ACC112 (cell line): ENCODE data around the gene AOX1.
A peak's percentile ranks its signal among the peaks of the same experiment; 100 is the strongest.

Source experiments
- H2AFZ ChIP-seq: fragments of 200-600 bp; sonication (generic); one replicate; pipeline ENCODE4 v1.6.0; 2017; ENCODE audit warnings: antibody characterized with exemption, low read length; ENCODE audit not compliant: unreplicated experiment
- H3K27ac ChIP-seq: fragments of 200-600 bp; sonication (generic); 2 replicates; pipeline ENCODE4 v1.5.1; 2014; ENCODE audit warnings: low read depth, mild to moderate bottlenecking, antibody characterized with exemption, low read length, moderate library complexity
- H3K27me3 ChIP-seq: fragments of 200-600 bp; sonication (generic); 2 replicates; pipeline ENCODE4 v1.6.1; 2014; ENCODE audit warnings: mild to moderate bottlenecking, antibody characterized with exemption, low read length, moderate library complexity, mixed read lengths; ENCODE audit not compliant: insufficient read depth
- H3K36me3 ChIP-seq: fragments of 200-600 bp; sonication (generic); 2 replicates; pipeline ENCODE4 v1.6.1; 2016; ENCODE audit warnings: mild to moderate bottlenecking, antibody characterized with exemption, low read length, moderate library complexity, mixed read lengths; ENCODE audit not compliant: insufficient read depth
- H3K4me1 ChIP-seq: fragments of 200-600 bp; sonication (generic); one replicate; pipeline ENCODE4 v1.6.1; 2016; ENCODE audit warnings: low read length, mixed read lengths; ENCODE audit not compliant: insufficient read depth, unreplicated experiment, control insufficient read depth
- H3K4me3 ChIP-seq: fragments of 200-600 bp; sonication (generic); 2 replicates; pipeline ENCODE4 v1.5.1; 2014; ENCODE audit warnings: mild to moderate bottlenecking, low read depth, low read length
- H3K79me2 ChIP-seq: fragments of 200-600 bp; sonication (generic); one replicate; pipeline ENCODE4 v1.6.0; 2016; ENCODE audit warnings: low read length; ENCODE audit not compliant: control insufficient read depth, unreplicated experiment, insufficient read depth

AOX1 gene

GRCh38 chr2:200698217-200698616 lies 112.4 kb downstream of the AOX1 start:
- no peaks in the 10 kb centered on the region for H3K27me3 ChIP-seq
- no peak overlapping the region for H2AFZ ChIP-seq
- no peaks in the 10 kb centered on the region for H3K36me3 ChIP-seq
- H3K4me1 ChIP-seq = peaks cover 6% of the 10 kb centered on the region
- H3K79me2 ChIP-seq = no peaks in the 10 kb centered on the region
- H3K27ac ChIP-seq = no peak overlapping the region
- H3K4me3 ChIP-seq = no peak overlapping the region

- Histone ChIP-seq H3K27ac (no peak overlapping the region), H3K27me3 (no peaks in the 10 kb centered on the region), H2AFZ (no peak overlapping the region), H3K79me2 (no peaks in the 10 kb centered on the region), H3K4me3 (no peak overlapping the region), H3K4me1 (peaks cover under 1% of the 10 kb centered on the region), H3K36me3 (no peaks in the 10 kb centered on the region)
Observed at GRCh38 chr2:200699310-200699709, 113.5 kb downstream of the AOX1 start.

GRCh38 chr2:200700856-200701255 lies 115.0 kb downstream of the AOX1 start:
- no peaks in the 10 kb centered on the region for H3K4me1 ChIP-seq

GRCh38 chr2:200702044-200702443 lies 116.2 kb downstream of the AOX1 start:
- Histone ChIP-seq H3K36me3 (no peaks in the 10 kb centered on the region), H3K27ac (no peak overlapping the region), H3K79me2 (no peaks in the 10 kb centered on the region), H2AFZ (no peak overlapping the region), H3K4me1 (no peaks in the 10 kb centered on the region), H3K27me3 (no peaks in the 10 kb centered on the region), H3K4me3 (no peak overlapping the region)

More at GRCh38 chr2:200700856-200701255, 115.0 kb downstream of the AOX1 start:
- Histone ChIP-seq H3K27me3 (no peaks in the 10 kb centered on the region), H2AFZ (no peak overlapping the region), H3K27ac (no peak overlapping the region), H3K4me3 (no peak overlapping the region), H3K79me2 (no peaks in the 10 kb centered on the region), H3K36me3 (no peaks in the 10 kb centered on the region)

GRCh38 chr2:200702646-200703118 lies 116.9 kb downstream of the AOX1 start:
- Histone ChIP-seq H2AFZ (peak overlapping the region; percentile 49), H3K79me2 (no peaks in the 10 kb centered on the region), H3K27me3 (no peaks in the 10 kb centered on the region), H3K4me3 (no peak overlapping the region), H3K36me3 (no peaks in the 10 kb centered on the region), H3K4me1 (no peaks in the 10 kb centered on the region), H3K27ac (no peak overlapping the region)

- Histone ChIP-seq H3K4me3 (no peak overlapping the region), H3K27me3 (no peaks in the 10 kb centered on the region), H3K36me3 (no peaks in the 10 kb centered on the region), H3K27ac (no peak overlapping the region), H2AFZ (peak overlapping the region; percentile 49), H3K4me1 (no peaks in the 10 kb centered on the region), H3K79me2 (no peaks in the 10 kb centered on the region)
Observed at GRCh38 chr2:200703127-200703925, 117.5 kb downstream of the AOX1 start.

GRCh38 chr2:200703926-200704637 lies 118.3 kb downstream of the AOX1 start:
- Histone ChIP-seq H3K4me3 (no peak overlapping the region), H3K4me1 (no peaks in the 10 kb centered on the region), H3K27me3 (no peaks in the 10 kb centered on the region), H2AFZ (no peak overlapping the region), H3K36me3 (no peaks in the 10 kb centered on the region), H3K79me2 (no peaks in the 10 kb centered on the region), H3K27ac (no peak overlapping the region)

- H3K27ac ChIP-seq = no peak overlapping the region
- H3K4me1 ChIP-seq = no peaks in the 10 kb centered on the region
- no peaks in the 10 kb centered on the region for H3K27me3 ChIP-seq
- H3K4me3 ChIP-seq = no peak overlapping the region
- H3K36me3 ChIP-seq = no peaks in the 10 kb centered on the region
- H3K79me2 ChIP-seq = no peaks in the 10 kb centered on the region
- H2AFZ ChIP-seq = no peak overlapping the region
Observed at GRCh38 chr2:200705305-200706041, 119.7 kb downstream of the AOX1 start.

- no peaks in the 10 kb centered on the region for H3K79me2 ChIP-seq
- no peak overlapping the region for H3K4me3 ChIP-seq
- no peaks in the 10 kb centered on the region for H3K36me3 ChIP-seq
- H3K4me1 ChIP-seq = peaks cover 16% of the 10 kb centered on the region
- H2AFZ ChIP-seq = no peak overlapping the region
- no peaks in the 10 kb centered on the region for H3K27me3 ChIP-seq
- H3K27ac ChIP-seq = no peak overlapping the region
Observed at GRCh38 chr2:200708943-200709342, 123.1 kb downstream of the AOX1 start.

GRCh38 chr2:200713003-200713703 lies 127.3 kb downstream of the AOX1 start:
- Histone ChIP-seq H3K27me3 (no peaks in the 10 kb centered on the region), H3K4me3 (peak overlapping the region; percentile 55), H3K27ac (peak overlapping the region; percentile 88), H3K36me3 (no peaks in the 10 kb centered on the region), H3K4me1 (peaks cover 16% of the 10 kb centered on the region), H3K79me2 (no peaks in the 10 kb centered on the region), H2AFZ (peak overlapping the region; percentile 84)
